Activated CD8-positive, alpha-beta memory T cell treated with anti-CD3 and anti-CD28 coated beads, Interleukin-2, amount 50 U/mL, for 1 hour (primary cell): ENCODE measurements around the gene UBE2E1.
A peak's percentile ranks its signal among the peaks of the same experiment; 100 is the strongest.

Experiments used
- DNase-seq: peaks from one replicate; pipeline ENCODE4 v3.0.0-alpha.2; 2020; ENCODE audit errors: extremely low read depth

UBE2E1 gene

DNA sequence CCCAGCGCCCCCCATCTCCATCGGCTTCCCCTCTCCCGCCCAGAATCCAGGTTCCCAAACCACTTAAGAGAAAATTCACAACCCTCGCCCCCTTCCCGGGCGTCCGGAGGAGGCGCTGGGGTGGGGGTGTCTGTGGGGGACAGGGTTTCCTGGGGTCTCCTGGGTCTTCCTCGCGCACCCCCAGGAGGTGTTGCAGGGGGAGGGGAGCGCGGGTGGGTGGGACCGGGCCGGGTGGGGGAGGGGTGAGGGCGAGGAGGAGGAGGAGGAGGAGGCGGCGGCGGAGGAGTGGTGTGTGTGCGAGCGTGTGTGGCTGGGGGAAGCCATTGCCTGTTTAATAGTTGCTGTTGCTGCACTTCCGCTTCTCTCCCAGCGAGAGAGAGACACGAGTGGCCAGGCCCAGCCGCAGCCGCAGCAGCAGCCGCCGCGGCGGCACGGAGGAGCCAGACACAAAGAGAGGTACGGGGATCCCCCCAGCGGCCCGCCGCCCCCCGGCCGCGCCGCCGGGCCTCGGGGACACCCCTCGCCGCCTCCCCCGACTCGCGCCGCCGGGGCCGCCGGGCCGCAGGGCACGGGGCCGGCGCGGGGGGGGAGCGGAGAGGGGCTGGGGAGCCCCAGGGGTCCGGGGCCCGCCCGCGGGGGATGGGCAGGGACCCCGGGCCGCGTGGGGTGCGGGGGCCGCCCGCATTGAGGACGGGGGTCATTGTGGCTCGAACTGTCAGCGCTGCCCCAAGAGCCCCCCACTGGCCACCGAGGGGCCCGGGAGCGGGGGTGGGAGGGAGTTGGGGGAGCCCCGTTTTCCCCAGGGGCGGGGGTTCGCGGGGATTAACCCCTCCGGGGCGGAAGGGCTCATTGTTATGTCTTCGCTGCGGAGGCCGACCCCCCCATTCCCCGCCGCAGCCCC is at the start of gene UBE2E1:
UBE2E1 (plus strand) TSS at position 323 of the 901 bp plus-strand sequence. CDS start 1,315 bp downstream, outside the sequence.
- peak; percentile 25 for DNase-seq

- DNase-seq, result no peak
Measured at GRCh38 chr3:23756206-23756840, 49.4 kb upstream of the UBE2E1 start.

- DNase-seq, result no peak
Measured at GRCh38 chr3:23758253-23758838, 47.4 kb upstream of the UBE2E1 start.

GRCh38 chr3:23760325-23760724 is 45.4 kb upstream of the UBE2E1 start:
- no peak for DNase-seq

- no peak for DNase-seq
Measured at GRCh38 chr3:23760871-23761373, 44.8 kb upstream of the UBE2E1 start.

- no peak for DNase-seq
Measured at GRCh38 chr3:23761440-23761896, 44.3 kb upstream of the UBE2E1 start.

GRCh38 chr3:23762214-23762613 is 43.5 kb upstream of the UBE2E1 start:
- DNase-seq, result no peak

GRCh38 chr3:23762759-23763477 is 42.8 kb upstream of the UBE2E1 start:
- no peak for DNase-seq

GRCh38 chr3:23764407-23764806 is 41.3 kb upstream of the UBE2E1 start:
- DNase-seq, result no peak

DNA sequence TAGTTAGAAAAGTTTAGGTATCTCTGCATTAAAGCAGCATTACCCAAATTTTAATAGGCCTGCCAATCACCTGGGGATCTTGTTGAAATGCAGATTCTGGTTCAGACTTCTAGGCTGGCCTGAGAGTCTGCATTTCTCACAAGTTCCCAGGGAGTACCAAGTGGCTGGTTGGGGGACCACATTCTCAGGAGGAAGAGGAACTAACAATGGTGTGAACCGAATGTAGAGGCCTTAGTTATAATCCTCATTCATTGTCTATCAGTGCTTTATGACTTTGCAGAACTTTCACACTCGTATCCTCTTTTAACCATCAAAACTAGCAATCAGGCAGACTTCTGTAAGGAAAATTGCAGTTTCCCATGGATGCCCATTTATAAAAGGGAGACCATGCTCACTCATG is 38.2 kb upstream of the UBE2E1 start:
- no peak for DNase-seq

- DNase-seq, result no peak
Measured at GRCh38 chr3:23775254-23775909, 30.4 kb upstream of the UBE2E1 start.

- DNase-seq, result no peak
Measured at GRCh38 chr3:23776352-23776891, 29.3 kb upstream of the UBE2E1 start.

DNA sequence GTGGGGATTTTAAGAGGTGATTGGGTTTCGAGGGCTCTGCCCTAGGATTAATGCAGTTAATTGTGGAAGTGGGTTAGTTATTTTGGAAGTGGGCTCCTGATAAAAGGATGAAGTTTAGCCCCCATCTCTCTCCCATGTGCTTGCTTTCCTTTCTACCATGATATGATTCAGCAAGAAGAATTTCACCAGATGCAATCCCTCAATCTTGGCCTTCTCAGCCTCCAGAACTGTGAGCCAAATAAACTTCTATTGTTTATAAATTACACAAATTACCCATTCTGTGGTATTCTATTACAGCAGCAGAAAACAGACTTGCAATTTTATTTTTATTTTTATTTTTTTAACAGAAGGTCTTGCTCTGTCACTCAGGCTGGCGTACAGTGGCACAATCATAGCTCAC is 27.3 kb upstream of the UBE2E1 start:
- DNase-seq, result no peak

- no peak for DNase-seq
Measured at GRCh38 chr3:23779841-23780240, 25.9 kb upstream of the UBE2E1 start.

GRCh38 chr3:23781051-23781450 is 24.7 kb upstream of the UBE2E1 start:
- no peak for DNase-seq

DNA sequence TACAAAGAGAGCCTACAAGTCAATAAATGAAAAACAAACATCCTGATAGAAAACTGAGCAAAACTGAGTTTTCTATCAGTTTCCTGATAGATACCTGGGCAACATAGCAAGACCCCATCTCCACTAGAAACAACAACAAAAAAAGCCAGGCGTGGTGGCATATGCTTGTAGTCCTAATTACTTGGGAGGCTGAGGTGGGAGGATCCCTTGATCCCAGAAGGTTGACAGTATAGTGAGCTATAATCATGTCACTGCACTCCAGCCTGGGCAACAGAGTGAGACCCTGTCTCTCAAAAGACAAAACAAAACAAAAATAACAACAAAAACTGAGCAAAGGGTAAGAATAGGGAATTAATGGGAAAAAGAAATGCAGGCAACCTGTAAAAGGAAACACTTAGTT is 23.9 kb upstream of the UBE2E1 start:
- no peak for DNase-seq

- no peak for DNase-seq
Measured at GRCh38 chr3:23785097-23785645, 20.6 kb upstream of the UBE2E1 start.

GRCh38 chr3:23785882-23786281 is 19.9 kb upstream of the UBE2E1 start:
- DNase-seq, result no peak

GRCh38 chr3:23791678-23792077 is 14.1 kb upstream of the UBE2E1 start:
- no peak for DNase-seq

DNA sequence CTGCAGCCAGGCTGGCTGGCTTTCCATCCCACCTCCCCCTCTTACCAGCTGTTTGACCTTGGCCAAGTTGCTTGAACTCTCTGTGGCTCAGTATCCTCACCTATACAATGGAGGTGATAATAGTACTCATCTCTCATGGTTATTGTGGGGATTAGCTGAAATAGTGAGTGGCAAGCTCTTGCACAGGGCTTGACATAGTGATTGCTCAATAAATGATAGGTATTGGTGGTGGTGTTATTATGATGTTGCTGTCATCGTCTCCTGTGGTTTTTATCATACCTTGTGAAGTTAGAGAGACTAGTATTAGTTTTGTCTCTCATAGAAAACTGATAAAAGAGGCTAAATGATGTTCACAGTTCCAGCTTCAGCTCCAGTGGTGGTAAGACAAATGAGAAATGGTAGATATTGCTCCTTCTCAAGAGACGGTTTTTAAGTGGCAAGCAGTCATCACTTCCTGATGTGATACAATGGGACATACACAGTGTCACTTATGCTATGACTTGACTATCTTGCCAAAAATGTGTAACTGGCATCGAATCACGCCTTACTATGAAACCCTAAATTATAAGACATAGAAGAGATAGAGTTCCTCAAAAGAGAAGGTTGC is 12.1 kb upstream of the UBE2E1 start:
- DNase-seq, result no peak
